DND-41 (cell line): ENCODE data around the gene OR1D5.
"Not testable (repeated sequence)": the region's sequence is repeated elsewhere in the genome, so short reads cannot be mapped to it uniquely, and the experiment has no call there.

Experiments used
- ATAC-seq: fragments of 200-7000 bp; cut with Tn5 transposase; 3 replicates; pipeline ENCODE4 v1.9.1; 2021; ENCODE audit warnings: low read depth; ENCODE audit not compliant: insufficient read depth
- DNase-seq: peaks from one replicate; pipeline ENCODE4 v3.0.0-alpha.2; 2020
- H2AFZ ChIP-seq: 2 replicates; pipeline ENCODE4 v1.6.0; 2012; ENCODE audit warnings: low read depth, low read length
- H3K27ac ChIP-seq: 2 replicates; pipeline ENCODE4 v1.5.1; 2012; ENCODE audit warnings: low read length, inconsistent platforms
- H3K27me3 ChIP-seq: fragments of 200-600 bp; sonication (generic); 2 replicates; pipeline ENCODE4 v1.6.0; 2012; ENCODE audit warnings: low read length, mild to moderate bottlenecking, inconsistent platforms; ENCODE audit not compliant: insufficient read depth, poor library complexity
- H3K36me3 ChIP-seq: 2 replicates; pipeline ENCODE4 v1.5.1; 2012; ENCODE audit warnings: low read length, inconsistent platforms; ENCODE audit not compliant: insufficient read depth
- H3K4me1 ChIP-seq: 2 replicates; pipeline ENCODE4 v1.5.1; 2012; ENCODE audit warnings: mild to moderate bottlenecking, low read length; ENCODE audit not compliant: insufficient read depth
- H3K4me2 ChIP-seq: 2 replicates; pipeline ENCODE4 v1.6.0; 2012; ENCODE audit warnings: mild to moderate bottlenecking, moderate library complexity, low read length, inconsistent platforms; ENCODE audit not compliant: insufficient read depth
- H3K4me3 ChIP-seq, 2 experiments: fragments of 200-600 bp in 1 of 2; shearing (Covaris generic) in 1 of 2; 2 replicates each; pipeline ENCODE4 v1.5.1; 2012 to 2016; ENCODE audit warnings: inconsistent platforms in 2 of 2, low read length in 2 of 2, mild to moderate bottlenecking in 2 of 2, low read depth in 1 of 2, moderate library complexity in 1 of 2
- H3K79me2 ChIP-seq: 2 replicates; pipeline ENCODE4 v1.6.0; 2012; ENCODE audit warnings: low read length, inconsistent platforms; ENCODE audit not compliant: insufficient read depth
- H3K9ac ChIP-seq: 2 replicates; pipeline ENCODE4 v1.6.0; 2012; ENCODE audit warnings: low read depth, mild to moderate bottlenecking, inconsistent platforms, low read length, moderate library complexity
- H3K9me3 ChIP-seq: 2 replicates; pipeline ENCODE4 v1.5.1; 2012; ENCODE audit warnings: low read length, moderate library complexity, mild to moderate bottlenecking, inconsistent platforms; ENCODE audit not compliant: insufficient read depth, severe bottlenecking
- H4K20me1 ChIP-seq: 2 replicates; pipeline ENCODE4 v1.6.0; 2012; ENCODE audit warnings: low read length; ENCODE audit not compliant: insufficient read depth
- CTCF ChIP-seq: IDR thresholded peaks from 2 replicates; pipeline ENCODE4 v1.5.1; 2012; ENCODE audit warnings: borderline replicate concordance, low read length, moderate library complexity, mild to moderate bottlenecking; ENCODE audit not compliant: poor library complexity, severe bottlenecking; ENCODE audit errors: extremely low read depth
- EZH2 ChIP-seq: IDR thresholded peaks from 3 replicates; pipeline ENCODE4 v1.6.1; 2012; ENCODE audit warnings: borderline replicate concordance, low read depth, mild to moderate bottlenecking, moderate library complexity, low read length, inconsistent platforms; ENCODE audit not compliant: severe bottlenecking

Gene OR1D5

GRCh38 chr17:3063507-3063906, at the start of gene OR1D5:
OR1D5 (minus strand) TSS chr17:3063607; CDS start chr17:3063607, 0 bp downstream.
- not testable (repeated sequence) for H3K9me3 ChIP-seq, H3K36me3 ChIP-seq, H3K27me3 ChIP-seq, H3K79me2 ChIP-seq, H3K4me2 ChIP-seq, H4K20me1 ChIP-seq, H3K9ac ChIP-seq, H3K27ac ChIP-seq, H3K4me1 ChIP-seq, H3K4me3 ChIP-seq, ATAC-seq, DNase-seq, H2AFZ ChIP-seq

GRCh38 chr17:3104322-3104721, 40.9 kb upstream of the OR1D5 start, which contains the start of gene OR1D2:
OR1D2 (minus strand) TSS chr17:3104422; CDS start chr17:3092996, 11,426 bp downstream.
- H3K4me3 ChIP-seq = no peak within 1 kb of the TSS
- no peak within 1 kb of the TSS for H3K4me2 ChIP-seq
- no peak for TF ChIP-seq EZH2
- no peak for TF ChIP-seq CTCF
- H3K36me3 ChIP-seq = no peaks in the 10 kb centered on the region
- H3K27ac ChIP-seq = no peak within 1 kb of the TSS
- H3K4me1 ChIP-seq = no peaks in the 10 kb centered on the region
- no peaks in the 10 kb centered on the region for H3K79me2 ChIP-seq
- no peaks in the 10 kb centered on the region for H3K9me3 ChIP-seq
- ATAC-seq (no peak), DNase-seq (no peak)
- H2AFZ ChIP-seq = no peak within 1 kb of the TSS
- no peak within 1 kb of the TSS for H3K9ac ChIP-seq
- no peaks in the 10 kb centered on the region for H4K20me1 ChIP-seq
- H3K27me3 ChIP-seq = no peaks in the 10 kb centered on the region

- not testable (repeated sequence) for H3K9me3 ChIP-seq, H3K36me3 ChIP-seq, H3K9ac ChIP-seq, ATAC-seq, H3K4me2 ChIP-seq, H3K79me2 ChIP-seq, H3K27ac ChIP-seq, DNase-seq, H3K4me3 ChIP-seq, H4K20me1 ChIP-seq, H3K4me1 ChIP-seq, H2AFZ ChIP-seq, H3K27me3 ChIP-seq
Measured at GRCh38 chr17:3073850-3074249, 10.4 kb upstream of the OR1D5 start.

- H3K4me2 ChIP-seq, H4K20me1 ChIP-seq: not testable (repeated sequence)
Measured at GRCh38 chr17:3065192-3065591, 1.8 kb upstream of the OR1D5 start.

DNA sequence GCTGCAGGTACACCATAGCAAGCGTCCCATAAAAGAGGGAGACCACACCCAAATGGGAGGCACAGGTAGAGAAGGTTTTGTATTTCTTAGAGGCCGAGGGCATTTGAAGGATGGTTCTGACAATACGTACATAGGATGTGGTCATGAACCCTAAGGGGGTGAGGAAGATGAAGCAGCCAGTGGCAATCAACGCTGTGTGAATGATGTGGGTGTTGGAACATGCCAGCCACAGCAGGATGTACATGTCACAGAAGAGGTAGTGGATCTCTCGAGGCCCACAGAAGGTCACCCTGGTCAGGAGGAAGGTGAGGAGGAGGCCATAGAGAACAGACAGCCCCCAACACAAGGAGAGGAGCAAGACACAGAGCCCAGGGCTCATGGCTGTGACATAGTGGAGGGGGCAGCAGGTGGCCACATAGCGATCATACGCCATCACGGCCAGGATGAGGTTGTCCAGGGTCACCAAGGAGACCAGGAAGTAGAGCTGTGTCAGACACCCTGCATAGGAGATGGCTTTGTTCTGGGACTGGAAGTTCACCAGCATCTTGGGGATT, 506 bp downstream of the OR1D5 start:
- not testable (repeated sequence) for H3K9ac ChIP-seq, H3K36me3 ChIP-seq, ATAC-seq, H3K4me3 ChIP-seq, H4K20me1 ChIP-seq, H2AFZ ChIP-seq, H3K27ac ChIP-seq, H3K79me2 ChIP-seq, DNase-seq, H3K4me2 ChIP-seq, H3K4me1 ChIP-seq, H3K27me3 ChIP-seq, H3K9me3 ChIP-seq

More at GRCh38 chr17:3065192-3065591, 1.8 kb upstream of the OR1D5 start:
- not testable (repeated sequence) for H3K4me3 ChIP-seq, H3K4me1 ChIP-seq, ATAC-seq, H3K36me3 ChIP-seq, DNase-seq, H3K9me3 ChIP-seq, H2AFZ ChIP-seq, H3K27me3 ChIP-seq, H3K79me2 ChIP-seq, H3K9ac ChIP-seq, H3K27ac ChIP-seq

DNA sequence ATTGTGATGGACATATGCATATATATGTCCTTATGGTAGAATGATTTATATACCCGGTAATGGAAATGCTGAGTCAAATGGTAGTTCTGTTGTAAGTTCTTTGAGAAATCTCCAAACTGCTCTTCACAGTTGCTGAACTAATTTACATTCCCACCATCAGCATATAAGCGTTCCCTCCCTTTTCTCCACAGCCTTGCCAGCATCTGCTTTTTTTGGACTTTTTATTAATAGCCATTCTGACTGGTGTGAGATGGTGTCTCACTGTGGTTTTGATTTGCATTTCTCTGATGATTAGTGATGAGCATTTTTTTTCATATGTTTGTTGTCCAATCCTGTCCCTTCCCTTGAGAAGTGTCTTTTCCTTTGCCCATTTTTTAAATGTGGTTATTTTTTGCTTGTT, 8.5 kb downstream of the OR1D5 start:
- H2AFZ ChIP-seq, H3K79me2 ChIP-seq, H3K36me3 ChIP-seq, ATAC-seq, DNase-seq, H3K4me1 ChIP-seq, H3K4me2 ChIP-seq, H3K9ac ChIP-seq, H3K27me3 ChIP-seq, H3K4me3 ChIP-seq, H3K9me3 ChIP-seq, H3K27ac ChIP-seq, H4K20me1 ChIP-seq: not testable (repeated sequence)
